Stimulated activated CD4-positive, alpha-beta T cell treated with anti-CD3 and anti-CD28 coated beads, Interleukin-12 subunit alpha, Interleukin-12 subunit beta, amount 100 ng/mL, for 4 hours (primary cell): ENCODE results near the gene SLCO3A1.

Source experiments
- DNase-seq: peaks from one replicate; pipeline ENCODE4 v3.0.0-alpha.2; 2020

The SLCO3A1 gene

DNA sequence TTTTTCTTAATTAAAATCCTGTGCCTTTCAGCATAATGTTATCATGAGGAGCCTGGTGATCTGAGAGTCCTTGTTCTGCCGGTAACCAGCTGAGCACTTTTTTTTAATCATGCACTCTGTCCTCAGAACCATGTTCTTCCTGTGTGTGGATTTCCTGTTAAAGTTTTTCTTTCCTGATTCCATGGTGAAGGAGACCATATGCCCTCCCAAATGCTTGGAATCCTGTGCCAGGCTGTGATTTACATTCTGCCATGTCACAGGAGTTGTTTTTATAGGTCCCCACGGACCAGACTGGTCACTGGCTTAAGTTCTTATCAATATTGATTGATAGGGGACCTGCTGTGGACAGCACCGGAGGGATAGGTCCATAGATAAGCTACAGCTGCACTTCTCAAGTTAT, 257.8 kb downstream of the SLCO3A1 start:
- no peak for DNase-seq

GRCh38 chr15:92111751-92112150, 258.2 kb downstream of the SLCO3A1 start:
- DNase-seq = no peak

DNA sequence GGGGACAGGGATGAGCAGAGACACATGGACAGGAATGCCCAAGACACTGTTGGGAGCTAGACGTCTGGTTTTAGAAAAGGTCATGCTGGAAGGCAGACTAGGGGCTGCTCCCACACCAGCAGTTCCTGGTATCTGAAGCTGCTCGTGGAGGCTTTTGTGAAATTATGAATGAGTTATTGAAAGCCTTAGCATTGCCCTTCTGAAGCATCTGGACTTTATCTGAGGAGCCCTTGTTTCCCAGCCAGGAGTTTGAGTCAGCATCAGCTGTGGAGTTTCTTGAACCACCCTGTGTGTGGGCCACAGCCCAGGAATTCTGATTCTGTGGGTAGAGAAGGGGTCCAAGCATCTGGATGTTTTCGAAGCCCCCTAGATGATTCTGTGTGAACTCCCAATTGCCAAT, 258.7 kb downstream of the SLCO3A1 start:
- no peak for DNase-seq

DNA sequence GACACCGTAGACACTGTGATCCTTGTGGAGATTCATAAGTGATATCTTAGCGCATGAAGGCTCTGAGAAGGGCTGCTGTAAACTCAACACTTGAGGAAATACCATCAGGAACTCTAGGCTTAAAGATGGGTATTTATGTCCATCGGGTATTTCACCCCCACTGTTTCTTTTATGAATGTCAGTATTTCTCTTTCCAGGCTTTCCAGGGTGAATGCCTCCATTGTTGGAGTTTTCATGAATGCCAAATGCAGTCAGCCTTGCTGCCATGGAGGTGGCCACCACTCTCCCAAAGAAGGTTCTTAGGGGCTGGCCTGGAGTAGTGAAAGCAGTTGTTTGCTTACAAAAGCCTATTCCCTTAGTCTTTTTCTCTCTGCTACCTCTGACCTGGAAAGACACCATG, 259.2 kb downstream of the SLCO3A1 start:
- no peak for DNase-seq

DNA sequence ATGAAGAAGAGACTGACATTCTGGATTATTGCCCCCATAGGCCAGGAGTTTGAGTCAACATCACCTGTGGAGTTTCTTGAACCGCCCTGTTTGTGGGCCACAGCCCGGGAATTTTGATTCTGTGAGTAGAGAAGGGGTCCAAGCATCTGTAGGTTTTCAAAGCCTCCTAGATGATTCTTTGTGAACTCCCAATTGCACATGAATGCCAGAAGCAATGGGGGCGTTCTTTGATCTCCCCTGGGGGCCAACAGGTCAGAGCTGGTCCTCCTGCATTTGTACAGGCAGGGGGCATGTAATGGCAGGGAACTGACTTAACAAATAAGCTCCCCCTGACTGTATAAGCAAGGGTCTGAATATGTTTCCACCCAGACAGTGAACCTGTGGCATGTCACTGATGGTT, 260.3 kb downstream of the SLCO3A1 start:
- DNase-seq = no peak

DNA sequence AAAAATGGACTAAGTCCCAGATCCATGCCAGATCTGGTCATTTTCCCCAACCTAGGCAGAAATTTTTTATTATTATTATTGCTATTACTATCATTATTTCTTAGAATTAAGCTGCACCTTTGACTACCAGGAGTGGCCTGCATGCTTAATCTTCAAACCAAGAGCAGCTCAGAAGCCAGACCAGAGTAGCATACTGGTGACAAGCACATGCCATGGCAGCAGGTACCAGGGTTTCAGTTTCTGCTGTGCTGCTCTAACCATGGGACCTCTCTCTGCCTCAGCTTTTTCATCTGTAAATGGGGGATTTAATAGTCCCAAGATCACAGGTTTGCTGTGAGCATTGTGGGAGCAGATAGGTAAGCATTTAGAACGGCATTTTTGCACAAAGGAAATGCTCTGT, 262.3 kb downstream of the SLCO3A1 start:
- DNase-seq = no peak

DNA sequence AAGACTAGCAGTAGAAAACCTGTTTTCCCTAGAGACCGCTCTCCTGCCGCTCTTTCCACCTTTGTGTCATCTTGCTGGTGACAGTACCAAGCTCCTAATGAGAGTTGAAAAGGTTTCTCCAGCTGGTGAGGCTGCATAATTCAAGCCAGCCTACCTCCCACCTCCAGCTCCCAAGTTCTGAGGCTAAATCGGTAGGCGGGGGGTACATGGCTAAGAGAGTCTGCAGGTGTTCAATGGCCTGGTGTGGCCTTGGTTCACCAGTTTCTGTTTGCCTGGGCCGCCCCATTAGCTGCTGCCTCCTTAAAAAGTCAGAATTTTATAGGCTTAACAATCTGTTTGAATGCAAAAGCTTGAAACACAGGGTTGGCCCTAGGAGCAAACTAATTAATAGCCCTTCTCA, 262.8 kb downstream of the SLCO3A1 start:
- no peak for DNase-seq

- DNase-seq = no peak
These were observed 263.8 kb downstream of the SLCO3A1 start for GRCh38 chr15:92117261-92117731.

- DNase-seq = no peak
These were observed 264.8 kb downstream of the SLCO3A1 start for GRCh38 chr15:92118162-92118935.

DNA sequence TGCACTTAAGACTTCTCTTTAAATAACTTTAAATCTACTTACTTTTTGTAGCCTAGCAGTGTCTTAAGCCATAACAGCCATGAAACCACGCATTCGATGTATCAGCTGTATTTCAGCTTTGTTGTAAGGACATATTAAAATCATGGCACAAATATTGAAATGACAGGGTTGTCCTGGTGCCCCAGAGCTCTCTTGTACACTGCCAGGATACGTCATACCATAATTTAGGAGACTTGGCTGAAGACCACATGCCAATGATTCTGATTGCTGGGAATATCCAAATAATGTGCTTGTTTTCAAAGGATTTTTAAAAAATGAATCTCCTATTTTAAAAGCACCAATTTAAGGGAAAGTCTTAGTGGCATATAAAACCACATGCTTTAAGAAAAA, 265.4 kb downstream of the SLCO3A1 start:
- no peak for DNase-seq

DNA sequence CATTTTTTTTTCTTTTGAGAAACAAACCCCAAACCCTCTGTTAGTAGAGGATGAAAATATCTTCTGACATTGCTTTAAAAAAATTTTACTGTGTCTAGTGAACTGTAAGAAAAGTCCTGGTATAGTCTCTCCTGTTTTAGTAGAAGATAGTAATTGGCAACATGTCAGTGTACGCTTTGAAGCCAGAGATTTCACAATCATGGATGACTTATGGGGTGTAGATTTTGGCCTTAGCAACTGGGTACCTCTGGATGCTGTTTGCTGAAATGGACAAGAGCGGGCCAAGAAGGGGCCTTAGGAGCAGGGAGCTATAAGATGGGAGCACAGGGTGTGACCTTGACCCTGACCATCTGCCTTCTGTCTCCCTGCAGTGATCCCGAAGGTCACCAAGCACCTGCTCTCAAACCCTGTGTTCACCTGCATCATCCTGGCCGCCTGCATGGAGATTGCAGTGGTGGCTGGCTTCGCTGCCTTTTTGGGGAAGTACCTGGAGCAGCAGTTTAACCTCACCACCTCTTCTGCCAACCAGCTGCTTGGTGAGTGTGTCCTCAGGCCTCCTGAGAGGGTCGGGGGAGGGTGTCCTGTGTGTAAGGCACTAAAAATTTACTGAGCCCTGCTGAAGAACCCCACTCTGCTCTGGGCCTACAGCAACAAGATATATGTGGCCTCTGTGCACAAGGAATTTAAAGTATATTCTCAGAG, 266.7 kb downstream of the SLCO3A1 start:
- DNase-seq = no peak

- DNase-seq = no peak
These were observed 267.5 kb downstream of the SLCO3A1 start for GRCh38 chr15:92121047-92121446.

- DNase-seq = no peak
These were observed 268.8 kb downstream of the SLCO3A1 start for GRCh38 chr15:92122259-92122658.

- DNase-seq = no peak
These were observed 270.6 kb downstream of the SLCO3A1 start for GRCh38 chr15:92123962-92124656.

- DNase-seq = no peak
These were observed 271.1 kb downstream of the SLCO3A1 start for GRCh38 chr15:92124657-92125010.

- no peak for DNase-seq
These were observed 275.3 kb downstream of the SLCO3A1 start for GRCh38 chr15:92128788-92129187.

- no peak for DNase-seq
These were observed 276.7 kb downstream of the SLCO3A1 start for GRCh38 chr15:92130244-92130643.

DNA sequence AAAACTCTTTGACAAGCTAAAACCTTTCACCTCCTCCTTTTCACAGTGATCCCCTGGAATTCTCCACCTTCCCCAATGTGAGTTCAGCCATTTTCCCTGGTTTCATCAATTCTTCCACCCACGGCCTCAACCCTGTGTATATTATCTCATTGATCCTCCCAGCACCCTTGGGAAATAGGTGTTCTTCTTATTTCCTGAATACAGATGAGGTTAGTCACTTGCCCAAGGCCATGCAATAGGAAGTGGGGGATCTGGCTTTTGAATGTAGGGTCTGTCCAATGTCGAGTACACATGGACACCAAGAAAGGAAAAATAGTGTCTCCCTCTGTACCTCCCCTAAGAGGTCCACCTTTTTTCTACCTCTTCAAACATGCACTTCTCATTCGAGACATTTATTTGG, 277.4 kb downstream of the SLCO3A1 start:
- no peak for DNase-seq

DNA sequence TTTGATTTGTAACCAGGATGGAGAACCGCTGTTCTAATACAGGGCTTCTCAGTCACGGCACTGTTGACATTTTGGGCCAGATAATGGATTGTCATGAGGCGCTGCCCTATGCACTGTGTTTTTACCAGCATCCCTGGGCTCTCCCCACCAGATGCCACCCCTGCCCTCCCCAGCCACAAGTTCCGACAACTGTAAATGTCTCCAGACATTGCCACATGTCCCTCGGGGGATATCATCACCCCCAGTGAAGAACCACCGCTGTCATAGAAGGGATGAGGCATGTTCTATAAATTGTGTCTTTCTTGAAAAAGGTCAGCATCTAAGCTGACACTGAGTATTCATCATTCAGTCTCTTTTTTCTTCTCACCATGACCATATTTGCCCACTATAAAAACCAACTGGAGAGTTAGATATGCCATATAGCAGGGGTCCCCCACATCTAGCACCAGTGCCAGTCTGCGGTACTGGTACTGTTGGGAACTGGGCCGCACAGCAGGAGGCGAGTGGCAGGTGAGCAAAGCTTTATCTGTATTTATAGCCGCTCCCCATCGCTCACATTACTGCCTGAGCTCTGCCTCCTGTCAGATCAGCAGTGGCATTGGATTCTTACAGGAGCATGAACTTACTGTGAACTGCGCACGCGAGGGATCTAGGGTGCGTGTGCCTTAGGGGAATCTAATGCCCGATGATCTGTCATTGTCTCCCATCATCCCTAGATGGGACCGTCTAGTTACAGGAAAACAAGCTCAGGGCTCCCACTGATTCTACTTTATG, 279.7 kb downstream of the SLCO3A1 start:
- DNase-seq = no peak

DNA sequence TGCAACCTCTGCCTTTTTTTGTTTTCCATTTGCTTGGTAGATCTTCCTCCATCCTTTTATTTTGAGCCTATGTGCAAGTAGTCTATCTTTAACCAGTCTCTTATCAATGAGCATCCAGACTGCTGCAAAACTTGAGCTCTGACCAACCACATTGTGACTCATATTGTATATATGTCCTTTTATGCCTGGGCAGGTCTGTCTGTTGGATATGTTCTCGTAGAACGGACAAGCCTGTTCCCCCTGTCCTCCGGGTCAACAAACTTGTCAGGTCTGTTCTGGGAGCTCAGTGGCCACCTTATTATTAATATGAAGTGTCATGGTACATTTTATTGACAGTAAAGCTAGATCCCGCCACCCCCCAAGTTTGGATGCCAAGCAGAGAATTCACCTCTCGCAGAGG, 287.3 kb downstream of the SLCO3A1 start:
- no peak for DNase-seq

DNA sequence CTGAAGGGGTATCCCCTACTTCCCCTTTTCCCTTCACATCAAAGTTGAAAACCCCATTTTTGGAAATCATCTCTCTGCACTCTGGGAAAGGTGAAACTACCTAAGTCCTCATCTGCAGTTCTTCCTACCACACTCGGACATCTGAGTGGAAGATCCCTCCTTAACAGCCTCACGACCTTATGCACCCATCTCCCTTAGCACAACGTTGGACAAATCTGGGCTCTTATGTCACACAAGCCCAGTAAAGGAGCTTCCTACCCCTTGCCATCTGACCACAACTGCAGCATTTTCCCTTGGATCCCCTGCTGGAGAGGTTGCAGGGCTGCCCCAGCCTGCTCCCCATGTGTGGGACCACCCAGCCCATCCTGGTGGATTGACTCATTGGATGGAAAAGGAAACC, 288.1 kb downstream of the SLCO3A1 start:
- no peak for DNase-seq

DNA sequence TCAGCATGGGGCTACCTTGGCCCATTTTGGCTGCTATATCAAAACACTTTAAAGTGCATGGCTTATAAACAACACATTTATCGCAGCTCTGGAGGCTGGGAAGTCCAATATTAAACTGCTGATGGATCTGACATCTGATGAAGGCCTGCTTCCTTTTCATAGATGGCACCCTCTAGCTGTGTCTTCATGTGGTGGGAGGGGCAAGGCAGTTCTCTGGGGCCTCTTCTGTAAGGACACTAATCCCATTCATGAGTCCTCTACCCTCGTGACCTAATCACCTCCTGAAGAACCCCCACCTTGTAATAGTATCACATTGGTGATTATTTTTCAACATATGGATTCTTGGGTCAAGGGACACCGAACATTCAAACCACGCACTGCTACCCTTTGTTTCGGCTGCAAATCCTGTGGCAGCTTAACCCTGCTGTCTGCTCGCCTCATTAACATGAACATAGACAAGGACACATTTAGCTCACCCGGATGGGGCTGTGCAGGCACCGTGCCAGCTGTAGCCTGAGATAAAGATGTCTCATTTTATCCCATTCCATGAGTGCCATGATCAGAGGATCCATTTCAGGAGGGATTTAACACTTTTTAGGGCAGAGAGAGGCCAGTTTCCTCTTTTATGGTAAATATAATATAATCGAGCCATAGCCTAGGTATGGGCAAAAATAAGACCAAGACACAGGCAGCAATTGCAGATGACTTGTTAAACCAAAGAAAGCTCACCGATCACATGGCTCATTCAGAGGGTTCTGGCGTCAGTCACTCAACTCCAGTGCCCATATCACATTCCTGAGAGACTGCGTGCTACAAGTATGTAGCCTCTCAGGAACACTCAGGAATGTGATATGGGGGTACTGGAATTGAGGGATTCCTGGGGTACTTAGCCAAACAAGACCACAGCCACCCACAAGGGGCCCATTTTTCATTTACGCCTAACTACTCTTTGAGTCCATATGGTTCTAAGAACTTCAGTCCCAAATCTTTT, 289.0 kb downstream of the SLCO3A1 start:
- no peak for DNase-seq
